SK-MEL-5 (cell line): ENCODE results near the gene GRK2. TPM values are rescaled to one million over a fixed set of nuclear protein-coding genes. Genes with fewer than 3 reads are reported as not detected.
A peak's percentile ranks its signal among the peaks of the same experiment; 100 is the strongest.
"Not testable (repeated sequence)": the region's sequence is repeated elsewhere in the genome, so short reads cannot be mapped to it uniquely, and the experiment has no call there.

Experiments used
- DNase-seq: peaks from one replicate; pipeline ENCODE4 v3.0.0-alpha.2; 2016; ENCODE audit warnings: low read depth, low spot score
- in situ Hi-C: cut with HindIII; loops from 2 replicates; pipeline ENCODE4 v1.10.0; 2016; ENCODE audit warnings: low sequenced_read_pairs, high pct_unique_total_duplicates, low pct_unique_long_range_greater_than_20kb
- total RNA-seq: library from RNA; depleted of rRNA; stranded (reverse); fragments of >200 nt; shearing (Covaris generic); gene quantifications from 2 replicates; pipeline ENCODE4 v1.2.3, GENCODE V29; 2014; rRNA removed

Gene GRK2
- total RNA-seq, 1 experiment from 2014 or later = 25.0 TPM

DNA sequence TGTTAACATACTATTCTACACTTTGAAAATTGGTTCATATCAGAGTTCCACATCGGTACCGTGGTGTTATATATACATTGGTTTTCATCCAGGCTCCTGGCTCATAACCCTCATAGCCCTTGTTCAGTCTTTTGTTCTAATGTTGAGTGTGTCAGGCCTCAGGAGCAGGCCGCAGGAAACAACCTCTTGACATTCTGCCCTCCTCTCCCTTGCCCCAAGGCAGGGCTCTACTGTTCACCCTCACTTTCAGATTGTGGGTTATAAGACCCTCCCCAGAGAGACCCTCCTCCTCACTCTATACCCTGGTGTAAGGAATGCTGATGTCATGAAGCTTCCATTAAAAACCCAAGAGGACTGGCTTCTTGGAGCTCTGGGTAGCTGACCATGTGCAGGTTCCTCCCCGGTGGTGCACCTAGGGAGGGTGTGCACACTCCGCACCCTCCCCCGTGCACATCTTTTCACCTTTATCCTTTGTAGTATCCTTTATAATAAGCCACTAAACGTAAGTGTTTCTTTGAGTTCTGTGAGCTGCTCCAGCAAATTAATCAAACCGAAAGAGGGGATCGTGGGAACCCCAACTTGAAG, 49.1 kb downstream of the GRK2 start:
- DNase-seq = no peak
- in situ Hi-C loops = no loop called here

DNA sequence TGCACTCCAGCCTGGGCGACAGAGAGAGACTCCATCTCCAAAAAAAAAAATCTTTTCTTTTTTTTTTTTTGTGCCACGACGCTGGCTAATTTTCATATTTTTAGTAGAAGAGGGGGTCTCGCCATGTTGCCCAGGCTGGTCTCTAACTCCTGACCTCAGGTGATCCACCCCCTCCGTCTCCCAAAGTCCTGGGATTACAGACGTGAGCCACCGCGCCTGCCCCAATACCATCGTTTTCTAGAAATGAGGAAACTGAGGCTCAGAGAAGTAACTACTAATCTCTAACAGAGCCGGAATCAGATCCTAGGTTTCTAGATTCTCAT, 50.6 kb downstream of the GRK2 start:
- no peak for DNase-seq
- in situ Hi-C loops = no loop called here

DNA sequence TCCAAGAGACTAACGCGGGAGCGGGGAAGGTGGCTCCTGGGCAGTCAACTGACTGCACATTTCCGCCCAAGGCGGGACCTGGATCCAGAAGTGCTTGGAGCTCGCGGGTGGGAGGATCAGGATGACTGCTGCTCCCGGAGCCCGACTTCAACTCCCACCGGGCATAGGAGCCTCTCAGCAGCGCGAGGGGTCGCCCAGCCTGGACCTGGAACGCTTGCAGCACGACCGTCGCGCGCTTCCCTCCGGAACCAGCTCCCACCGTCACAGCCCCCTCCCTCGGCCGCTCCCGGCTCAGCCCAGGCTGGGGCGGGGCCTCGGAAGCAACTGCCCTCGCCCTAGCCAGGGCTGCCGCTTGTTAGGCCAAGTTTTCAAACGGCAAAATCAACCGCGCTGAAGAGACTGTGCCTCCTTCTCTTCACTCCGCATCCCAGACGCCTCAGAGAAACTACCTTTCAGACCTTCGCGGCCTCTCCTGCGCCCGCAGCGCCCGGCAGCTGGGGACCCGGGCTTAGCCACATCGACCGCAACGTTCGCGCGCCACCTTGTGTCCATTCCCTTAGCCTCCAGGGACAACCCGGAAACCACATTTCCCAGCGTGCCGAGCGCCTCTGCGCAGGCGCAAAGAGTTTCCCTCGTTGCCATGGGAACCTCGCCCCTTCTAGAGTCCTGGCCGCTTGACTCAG, 51.1 kb downstream of the GRK2 start:
- in situ Hi-C loops = no loop called here
- peak; percentile 92 for DNase-seq

DNA sequence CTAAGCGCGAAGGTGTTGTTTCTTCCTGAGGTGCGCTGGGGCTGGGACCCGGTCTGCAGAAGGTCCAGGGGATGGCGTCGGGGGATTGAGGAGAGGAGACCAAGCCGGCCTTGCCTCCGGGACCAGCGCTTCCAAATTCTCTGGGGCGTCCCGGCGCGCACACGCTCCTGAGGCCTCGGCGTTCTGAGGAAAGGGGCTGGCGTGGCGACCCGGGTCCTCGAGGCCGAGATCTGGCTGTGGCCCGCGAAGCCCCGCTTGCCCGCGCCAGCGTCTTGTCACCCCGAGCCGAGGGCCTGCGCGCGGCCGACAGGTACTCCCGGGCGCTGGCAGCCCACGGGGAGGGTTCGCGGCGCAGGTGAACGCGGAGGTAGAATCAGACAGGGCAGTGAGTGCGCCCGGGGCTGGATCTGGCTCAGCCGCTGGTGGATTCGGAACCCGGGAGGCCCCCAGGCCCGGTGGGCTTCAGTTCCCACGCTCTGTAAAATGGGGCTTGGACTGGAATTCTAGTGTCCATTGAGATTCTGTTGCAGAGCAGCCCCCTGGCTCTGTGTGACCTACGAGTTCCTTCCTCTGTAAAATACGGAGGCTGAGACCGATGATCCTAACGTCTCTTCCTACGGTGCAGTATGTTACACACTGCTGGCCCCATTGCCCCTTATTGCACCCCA, 51.7 kb downstream of the GRK2 start:
- DNase-seq = no peak
- in situ Hi-C loops = no loop called here

DNA sequence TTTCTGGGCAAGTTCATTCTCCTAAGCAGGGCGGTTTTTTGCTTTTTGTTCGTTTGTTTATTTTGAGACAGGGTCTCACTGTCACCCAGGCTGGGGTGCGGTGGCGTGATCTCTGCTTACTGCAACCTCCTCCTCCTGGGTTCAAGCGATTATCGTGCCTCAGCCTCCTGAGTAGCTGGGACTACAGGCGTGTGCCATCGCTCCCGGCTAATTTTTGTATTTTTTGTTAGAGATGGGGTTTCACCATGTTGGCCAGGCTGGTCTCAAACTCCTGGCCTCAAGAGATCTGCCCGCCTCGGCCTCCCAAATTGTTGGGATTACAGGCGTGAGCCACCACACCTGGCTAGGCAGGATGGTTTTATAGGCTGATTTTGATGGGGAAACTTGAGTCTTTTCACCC, 52.6 kb downstream of the GRK2 start:
- DNase-seq, in situ Hi-C loops: not testable (repeated sequence)

DNA sequence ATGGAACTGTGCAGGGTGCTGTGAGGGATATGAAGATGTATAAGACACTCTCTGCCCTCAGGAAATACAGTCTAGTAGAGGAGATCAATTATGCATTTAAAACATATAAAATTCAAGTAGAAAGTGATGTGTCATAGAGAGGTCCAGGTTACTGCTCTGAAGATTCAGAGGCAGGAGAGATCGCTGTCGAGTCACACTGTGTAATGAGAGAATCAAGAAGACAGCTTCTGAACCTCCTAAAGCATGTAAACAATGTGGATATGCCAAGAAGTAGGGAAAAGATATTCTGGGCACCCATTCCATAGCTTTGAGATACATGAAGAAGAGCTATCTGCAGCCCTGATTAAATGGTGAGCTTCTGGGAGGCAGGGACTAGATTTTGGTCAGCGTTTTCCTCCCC, 53.7 kb downstream of the GRK2 start:
- DNase-seq = no peak
- in situ Hi-C loops = no loop called here

DNA sequence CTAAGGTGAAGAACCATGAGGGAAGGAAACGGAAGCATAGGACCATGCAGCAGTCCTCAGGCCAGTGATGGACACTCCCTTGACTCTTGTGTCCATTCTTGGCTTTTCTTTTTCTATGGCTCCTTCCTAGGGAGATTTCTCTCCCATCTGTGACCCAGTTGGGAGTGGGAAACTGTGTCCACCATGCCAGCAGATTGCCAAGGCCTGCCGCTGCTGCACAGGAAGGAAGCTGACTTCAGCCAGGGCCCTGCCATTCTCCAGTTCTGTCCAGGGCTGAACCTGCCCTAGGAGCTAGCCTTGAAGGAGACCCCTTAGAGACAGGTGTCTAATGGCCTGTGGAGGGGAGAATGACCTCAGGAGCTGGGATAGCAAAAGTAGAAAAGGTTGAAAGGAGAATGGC, 54.4 kb downstream of the GRK2 start:
- in situ Hi-C loops = no loop called here

GRCh38 chr11:67321313-67321871, 55.1 kb downstream of the GRK2 start:
- in situ Hi-C loops = no loop called here
- DNase-seq = no peak

More for the DNA sequence above, 54.4 kb downstream of the GRK2 start:
- no peak for DNase-seq

- no peak for DNase-seq
- in situ Hi-C loops = no loop called here
Observed at GRCh38 chr11:67322049-67322448, 55.8 kb downstream of the GRK2 start.

DNA sequence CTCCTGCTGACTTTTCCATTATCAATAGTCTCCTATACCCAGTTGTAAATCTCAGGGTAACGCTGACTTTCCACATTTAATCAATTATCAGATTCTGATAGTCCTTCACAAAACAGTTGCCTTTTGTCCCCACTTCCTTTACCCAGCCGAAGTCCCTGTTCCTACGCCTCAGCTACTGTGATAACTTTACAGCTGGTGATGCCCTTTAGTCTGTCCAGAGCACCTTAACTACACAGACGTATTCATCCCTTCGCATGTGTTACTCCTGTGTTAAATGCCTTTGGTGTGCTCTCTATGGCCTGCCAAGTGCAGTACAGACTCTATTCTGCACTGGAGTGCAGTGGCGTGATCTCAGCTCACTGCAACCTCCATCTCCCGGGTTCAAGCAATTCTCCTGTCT, 57.3 kb downstream of the GRK2 start:
- in situ Hi-C loops = no loop called here

DNA sequence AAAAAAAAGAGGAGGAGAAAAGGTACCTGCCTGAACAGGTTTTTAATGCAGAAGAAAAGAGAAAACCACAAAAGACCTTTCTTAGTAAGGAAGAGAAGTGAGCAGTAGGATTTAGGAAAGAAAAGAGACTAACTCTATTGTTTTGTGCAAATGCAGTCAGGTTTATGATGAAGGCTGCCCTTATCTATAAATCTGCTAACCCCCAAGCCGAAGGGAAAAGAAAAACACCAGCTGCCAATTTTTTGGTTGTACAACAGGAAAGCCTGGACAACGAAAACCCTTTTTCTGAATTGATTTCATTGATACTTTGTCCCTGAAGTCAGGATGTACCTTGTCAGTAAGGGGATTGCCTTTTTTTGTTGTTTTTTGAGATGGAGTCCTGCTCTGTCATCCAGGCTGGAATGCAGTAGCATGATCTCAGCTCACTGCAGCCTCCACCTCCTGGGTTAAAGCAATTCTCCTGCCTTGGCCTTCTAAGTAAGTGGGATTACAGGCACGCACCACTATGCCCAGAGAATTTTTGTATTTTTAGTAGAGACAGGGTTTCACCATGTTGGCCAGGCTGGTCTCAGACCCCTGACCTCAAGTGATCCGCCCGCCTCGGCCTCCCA, 65.9 kb downstream of the GRK2 start:
- no peak for DNase-seq
- in situ Hi-C loops = no loop called here

More for the DNA sequence above, 57.3 kb downstream of the GRK2 start:
- no peak for DNase-seq

Other genes with a start within 250 kb of the GRK2 start
- 0.19 TPM in 1 of 2 replicates, not detected in the other for gene SYT12, start 243.3 kb upstream of the GRK2 start, total RNA-seq
- gene RHOD, start 209.6 kb upstream of the GRK2 start, total RNA-seq = not detected in 2 replicates
- gene KDM2A, start 147.2 kb upstream of the GRK2 start, total RNA-seq = 12.6 and 14.4 TPM in 2 replicates
- 16.9 and 17.8 TPM in 2 replicates for gene ANKRD13D, start 22.8 kb downstream of the GRK2 start, total RNA-seq
- gene SSH3, start 37.1 kb downstream of the GRK2 start, total RNA-seq = 3.8 and 5.9 TPM in 2 replicates
- 20.2 and 21.8 TPM in 2 replicates for gene POLD4, start 87.1 kb downstream of the GRK2 start, total RNA-seq
- gene CLCF1, start 107.1 kb downstream of the GRK2 start, total RNA-seq = 0.45 TPM in 1 of 2 replicates, not detected in the other
- 6.6 and 8.1 TPM in 2 replicates for gene RAD9A, start 125.5 kb downstream of the GRK2 start, total RNA-seq
- gene PPP1CA, start 135.4 kb downstream of the GRK2 start, total RNA-seq = 173 and 193 TPM in 2 replicates
- gene TBC1D10C, start 137.6 kb downstream of the GRK2 start, total RNA-seq = not detected in 2 replicates
- not detected in 2 replicates for gene CARNS1, start 149.2 kb downstream of the GRK2 start, total RNA-seq
- gene RPS6KB2, start 162.0 kb downstream of the GRK2 start, total RNA-seq = 16.9 and 17.9 TPM in 2 replicates
- gene PTPRCAP, start 171.2 kb downstream of the GRK2 start, total RNA-seq = 0.16 and 0.79 TPM in 2 replicates
- gene CORO1B, start 177.0 kb downstream of the GRK2 start, total RNA-seq = 94.1 and 108 TPM in 2 replicates
- gene GPR152, start 186.3 kb downstream of the GRK2 start, total RNA-seq = not detected in 2 replicates
- 0.18 TPM in 1 of 2 replicates, not detected in the other for gene CABP4, start 188.9 kb downstream of the GRK2 start, total RNA-seq
- gene TMEM134, start 202.8 kb downstream of the GRK2 start, total RNA-seq = 12.2 and 14.8 TPM in 2 replicates
- 42.5 and 48.0 TPM in 2 replicates for gene AIP, start 216.6 kb downstream of the GRK2 start, total RNA-seq
- 9.3 and 10.8 TPM in 2 replicates for gene PITPNM1, start 238.9 kb downstream of the GRK2 start, total RNA-seq
- 13.4 and 13.9 TPM in 2 replicates for gene CDK2AP2, start 241.7 kb downstream of the GRK2 start, total RNA-seq